Measurements from ENCODE around the gene RNF144A. TPM values are rescaled to one million over a fixed set of nuclear protein-coding genes. Genes with fewer than 3 reads are reported as not detected.

RNF144A gene
- total and polyA plus RNA-seq, 2 of the 13 experiments (the other 11 are each of a cell fraction or from before 2014, with no cell fraction given): 13.9 to 16.5 TPM

DNA sequence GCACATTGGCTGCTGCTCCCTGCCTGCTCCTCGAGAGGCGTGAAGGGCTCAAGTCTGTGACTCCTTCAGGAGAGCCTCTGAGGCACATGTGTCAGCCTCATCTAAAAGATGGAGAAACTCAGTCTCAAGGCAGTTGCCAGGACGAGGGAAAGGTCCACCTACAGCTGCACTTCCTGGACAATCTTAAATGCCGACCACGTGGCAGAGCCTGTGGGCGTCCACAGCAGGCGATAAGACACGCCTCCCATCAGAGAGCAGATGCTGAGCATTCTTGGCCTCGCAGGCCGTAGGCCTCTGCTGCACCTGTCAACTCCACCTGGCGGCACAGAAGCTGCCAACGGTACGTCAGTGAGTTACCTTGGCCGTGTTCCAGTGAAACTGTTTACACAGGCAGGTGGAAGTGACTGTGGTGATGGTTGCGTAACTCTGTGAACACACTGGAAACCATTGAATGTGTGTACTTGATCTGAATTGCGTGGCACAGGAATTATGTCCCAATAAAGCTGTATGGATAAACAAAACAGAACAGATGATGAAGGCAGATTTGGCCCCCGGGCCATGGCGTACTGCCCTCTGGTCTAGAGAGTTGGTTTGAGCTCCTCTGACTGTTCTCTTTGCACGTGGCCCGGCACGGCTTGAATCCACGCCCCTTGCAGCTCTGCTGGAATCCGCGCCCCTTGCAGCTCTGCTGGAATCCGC is 114.5 kb downstream of the RNF144A start (continued):
- TF ChIP-seq, protein P1, sequence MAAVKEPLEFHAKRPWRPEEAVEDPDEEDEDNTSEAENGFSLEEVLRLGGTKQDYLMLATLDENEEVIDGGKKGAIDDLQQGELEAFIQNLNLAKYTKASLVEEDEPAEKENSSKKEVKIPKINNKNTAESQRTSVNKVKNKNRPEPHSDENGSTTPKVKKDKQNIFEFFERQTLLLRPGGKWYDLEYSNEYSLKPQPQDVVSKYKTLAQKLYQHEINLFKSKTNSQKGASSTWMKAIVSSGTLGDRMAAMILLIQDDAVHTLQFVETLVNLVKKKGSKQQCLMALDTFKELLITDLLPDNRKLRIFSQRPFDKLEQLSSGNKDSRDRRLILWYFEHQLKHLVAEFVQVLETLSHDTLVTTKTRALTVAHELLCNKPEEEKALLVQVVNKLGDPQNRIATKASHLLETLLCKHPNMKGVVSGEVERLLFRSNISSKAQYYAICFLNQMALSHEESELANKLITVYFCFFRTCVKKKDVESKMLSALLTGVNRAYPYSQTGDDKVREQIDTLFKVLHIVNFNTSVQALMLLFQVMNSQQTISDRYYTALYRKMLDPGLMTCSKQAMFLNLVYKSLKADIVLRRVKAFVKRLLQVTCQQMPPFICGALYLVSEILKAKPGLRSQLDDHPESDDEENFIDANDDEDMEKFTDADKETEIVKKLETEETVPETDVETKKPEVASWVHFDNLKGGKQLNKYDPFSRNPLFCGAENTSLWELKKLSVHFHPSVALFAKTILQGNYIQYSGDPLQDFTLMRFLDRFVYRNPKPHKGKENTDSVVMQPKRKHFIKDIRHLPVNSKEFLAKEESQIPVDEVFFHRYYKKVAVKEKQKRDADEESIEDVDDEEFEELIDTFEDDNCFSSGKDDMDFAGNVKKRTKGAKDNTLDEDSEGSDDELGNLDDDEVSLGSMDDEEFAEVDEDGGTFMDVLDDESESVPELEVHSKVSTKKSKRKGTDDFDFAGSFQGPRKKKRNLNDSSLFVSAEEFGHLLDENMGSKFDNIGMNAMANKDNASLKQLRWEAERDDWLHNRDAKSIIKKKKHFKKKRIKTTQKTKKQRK (IDR thresholded peaks at IDR 0.05; ENCODE audit: low read length): no peak
- TF ChIP-seq, protein P2, sequence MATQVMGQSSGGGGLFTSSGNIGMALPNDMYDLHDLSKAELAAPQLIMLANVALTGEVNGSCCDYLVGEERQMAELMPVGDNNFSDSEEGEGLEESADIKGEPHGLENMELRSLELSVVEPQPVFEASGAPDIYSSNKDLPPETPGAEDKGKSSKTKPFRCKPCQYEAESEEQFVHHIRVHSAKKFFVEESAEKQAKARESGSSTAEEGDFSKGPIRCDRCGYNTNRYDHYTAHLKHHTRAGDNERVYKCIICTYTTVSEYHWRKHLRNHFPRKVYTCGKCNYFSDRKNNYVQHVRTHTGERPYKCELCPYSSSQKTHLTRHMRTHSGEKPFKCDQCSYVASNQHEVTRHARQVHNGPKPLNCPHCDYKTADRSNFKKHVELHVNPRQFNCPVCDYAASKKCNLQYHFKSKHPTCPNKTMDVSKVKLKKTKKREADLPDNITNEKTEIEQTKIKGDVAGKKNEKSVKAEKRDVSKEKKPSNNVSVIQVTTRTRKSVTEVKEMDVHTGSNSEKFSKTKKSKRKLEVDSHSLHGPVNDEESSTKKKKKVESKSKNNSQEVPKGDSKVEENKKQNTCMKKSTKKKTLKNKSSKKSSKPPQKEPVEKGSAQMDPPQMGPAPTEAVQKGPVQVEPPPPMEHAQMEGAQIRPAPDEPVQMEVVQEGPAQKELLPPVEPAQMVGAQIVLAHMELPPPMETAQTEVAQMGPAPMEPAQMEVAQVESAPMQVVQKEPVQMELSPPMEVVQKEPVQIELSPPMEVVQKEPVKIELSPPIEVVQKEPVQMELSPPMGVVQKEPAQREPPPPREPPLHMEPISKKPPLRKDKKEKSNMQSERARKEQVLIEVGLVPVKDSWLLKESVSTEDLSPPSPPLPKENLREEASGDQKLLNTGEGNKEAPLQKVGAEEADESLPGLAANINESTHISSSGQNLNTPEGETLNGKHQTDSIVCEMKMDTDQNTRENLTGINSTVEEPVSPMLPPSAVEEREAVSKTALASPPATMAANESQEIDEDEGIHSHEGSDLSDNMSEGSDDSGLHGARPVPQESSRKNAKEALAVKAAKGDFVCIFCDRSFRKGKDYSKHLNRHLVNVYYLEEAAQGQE (IDR thresholded peaks at IDR 0.05; ENCODE audit: borderline replicate concordance in 1 of 2, low read depth in 1 of 2, low read length in 2 of 2): peak in 1 of 2 experiments; percentile 54; a peak in 2 of 4 replicates
- TF ChIP-seq ZNF552 (CRISPR knock-in tag; IDR thresholded peaks at IDR 0.05; ENCODE audit: borderline replicate concordance) (peak; percentile 62; the same call in 1 of the 2 replicates), NRL (CRISPR knock-in tag; IDR thresholded peaks at IDR 0.05; ENCODE audit: borderline replicate concordance) (no peak; the same call in 1 of the 2 replicates), SAFB2 (CRISPR knock-in tag; IDR thresholded peaks at IDR 0.05; ENCODE audit: borderline replicate concordance, low read depth) (peak; percentile 38; the same call in 1 of the 2 replicates), ZNF317 (CRISPR knock-in tag; IDR thresholded peaks at IDR 0.05) (peak; percentile 64; the same call in 1 of the 2 replicates), ZFP90 (CRISPR knock-in tag; IDR thresholded peaks at IDR 0.05; ENCODE audit: borderline replicate concordance) (peak; percentile 90), HMG20A (CRISPR knock-in tag; IDR thresholded peaks at IDR 0.05; ENCODE audit: borderline replicate concordance) (peak; percentile 98), ZNF235 (CRISPR knock-in tag; IDR thresholded peaks at IDR 0.05; ENCODE audit: borderline replicate concordance) (no peak), HNRNPUL1 (IDR thresholded peaks at IDR 0.05; ENCODE audit: low read depth, low read length) (no peak), ZBTB38 (CRISPR knock-in tag; IDR thresholded peaks at IDR 0.05) (peak; percentile 91), EHMT2 (IDR thresholded peaks at IDR 0.05; ENCODE audit: borderline replicate concordance, low read depth, low read length) (peak; percentile 81; the same call in 1 of the 2 replicates)
- TF ChIP-seq, protein P3, sequence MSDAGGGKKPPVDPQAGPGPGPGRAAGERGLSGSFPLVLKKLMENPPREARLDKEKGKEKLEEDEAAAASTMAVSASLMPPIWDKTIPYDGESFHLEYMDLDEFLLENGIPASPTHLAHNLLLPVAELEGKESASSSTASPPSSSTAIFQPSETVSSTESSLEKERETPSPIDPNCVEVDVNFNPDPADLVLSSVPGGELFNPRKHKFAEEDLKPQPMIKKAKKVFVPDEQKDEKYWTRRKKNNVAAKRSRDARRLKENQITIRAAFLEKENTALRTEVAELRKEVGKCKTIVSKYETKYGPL (CRISPR knock-in tag; IDR thresholded peaks at IDR 0.05): peak; percentile 91; the same call in 1 of the 2 replicates
- TF ChIP-seq, protein P4, sequence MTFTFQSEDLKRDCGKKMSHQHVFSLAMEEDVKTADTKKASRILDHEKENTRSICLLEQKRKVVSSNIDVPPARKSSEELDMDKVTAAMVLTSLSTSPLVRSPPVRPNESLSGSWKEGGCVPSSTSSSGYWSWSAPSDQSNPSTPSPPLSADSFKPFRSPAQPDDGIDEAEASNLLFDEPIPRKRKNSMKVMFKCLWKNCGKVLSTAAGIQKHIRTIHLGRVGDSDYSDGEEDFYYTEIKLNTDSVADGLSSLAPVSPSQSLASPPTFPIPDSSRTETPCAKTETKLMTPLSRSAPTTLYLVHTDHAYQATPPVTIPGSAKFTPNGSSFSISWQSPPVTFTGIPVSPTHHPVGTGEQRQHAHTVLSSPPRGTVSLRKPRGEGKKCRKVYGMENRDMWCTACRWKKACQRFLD (CRISPR knock-in tag; IDR thresholded peaks at IDR 0.05; ENCODE audit: borderline replicate concordance): peak; percentile 48; the same call in 1 of the 2 replicates
- TF ChIP-seq, protein P5, sequence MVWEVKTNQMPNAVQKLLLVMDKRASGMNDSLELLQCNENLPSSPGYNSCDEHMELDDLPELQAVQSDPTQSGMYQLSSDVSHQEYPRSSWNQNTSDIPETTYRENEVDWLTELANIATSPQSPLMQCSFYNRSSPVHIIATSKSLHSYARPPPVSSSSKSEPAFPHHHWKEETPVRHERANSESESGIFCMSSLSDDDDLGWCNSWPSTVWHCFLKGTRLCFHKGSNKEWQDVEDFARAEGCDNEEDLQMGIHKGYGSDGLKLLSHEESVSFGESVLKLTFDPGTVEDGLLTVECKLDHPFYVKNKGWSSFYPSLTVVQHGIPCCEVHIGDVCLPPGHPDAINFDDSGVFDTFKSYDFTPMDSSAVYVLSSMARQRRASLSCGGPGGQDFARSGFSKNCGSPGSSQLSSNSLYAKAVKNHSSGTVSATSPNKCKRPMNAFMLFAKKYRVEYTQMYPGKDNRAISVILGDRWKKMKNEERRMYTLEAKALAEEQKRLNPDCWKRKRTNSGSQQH (CRISPR knock-in tag; IDR thresholded peaks at IDR 0.05; ENCODE audit: low read depth): peak; percentile 79; the same call in 1 of the 2 replicates
- TF ChIP-seq, protein P6, sequence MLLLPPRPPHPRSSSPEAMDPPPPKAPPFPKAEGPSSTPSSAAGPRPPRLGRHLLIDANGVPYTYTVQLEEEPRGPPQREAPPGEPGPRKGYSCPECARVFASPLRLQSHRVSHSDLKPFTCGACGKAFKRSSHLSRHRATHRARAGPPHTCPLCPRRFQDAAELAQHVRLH (CRISPR knock-in tag; IDR thresholded peaks at IDR 0.05; ENCODE audit: borderline replicate concordance, low read depth): 0 out of 2 replicates have a peak, but pooled peaks have one; percentile 80

All from HepG2 (cell line).